Mesothelial cell of epicardium (in vitro differentiated cells): Measurements from ENCODE around the gene MYOM1. TPM values are rescaled to one million over a fixed set of nuclear protein-coding genes. Genes with fewer than 3 reads are reported as not detected.

Experiments used
- DNase-seq, 2 experiments: peaks; one replicate each; pipeline ENCODE4 v3.0.0; 2021; ENCODE audit warnings: low spot score in 2 of 2; ENCODE audit not compliant: unreplicated experiment in 2 of 2
- H3K27ac Mint-ChIP-seq: 2 replicates; pipeline ENCODE4 v1.8.0; 2021; ENCODE audit warnings: mixed read lengths
- H3K27me3 Mint-ChIP-seq: 2 replicates; pipeline ENCODE4 v1.8.0; 2021; ENCODE audit warnings: low read depth, mixed read lengths
- H3K36me3 Mint-ChIP-seq: 2 replicates; pipeline ENCODE4 v1.8.0; 2021; ENCODE audit warnings: mixed read lengths
- H3K4me1 Mint-ChIP-seq: 2 replicates; pipeline ENCODE4 v1.8.0; 2021; ENCODE audit warnings: mixed read lengths
- H3K4me3 Mint-ChIP-seq: 2 replicates; pipeline ENCODE4 v1.8.0; 2021; ENCODE audit warnings: mild to moderate bottlenecking, moderate library complexity, mixed read lengths
- H3K9me3 Mint-ChIP-seq: 2 replicates; pipeline ENCODE4 v1.8.0; 2021; ENCODE audit warnings: mixed read lengths
- CTCF ChIP-seq: fragments of 200-600 bp; sonication (generic); IDR thresholded peaks from one replicate; pipeline ENCODE4 v1.5.0; 2021; ENCODE audit warnings: antibody characterized with exemption; ENCODE audit not compliant: unreplicated experiment
- total RNA-seq: library from RNA; stranded (reverse); gene quantifications from 3 replicates; pipeline ENCODE4 v1.2.1, GENCODE V29; 2021

The MYOM1 gene
- total RNA-seq, 1 donor from 2014 or later: 2.8 TPM

GRCh38 chr18:3264362-3264761 lies 44.6 kb upstream of the MYOM1 start:
- Mint-ChIP-seq H3K27ac (no peak overlapping the region), H3K27me3 (no peaks in the 10 kb centered on the region), H3K36me3 (peaks cover 2% of the 10 kb centered on the region), H3K9me3 (no peaks in the 10 kb centered on the region), H3K4me3 (no peak overlapping the region), H3K4me1 (peaks cover 52% of the 10 kb centered on the region)
- TF ChIP-seq CTCF: no peak
- DNase-seq: no peak

GRCh38 chr18:3263132-3263700 lies 43.4 kb upstream of the MYOM1 start:
- Mint-ChIP-seq H3K27me3 (no peaks in the 10 kb centered on the region), H3K4me1 (peaks cover 45% of the 10 kb centered on the region)

GRCh38 chr18:3262234-3263131 lies 42.7 kb upstream of the MYOM1 start:
- no peaks in the 10 kb centered on the region for H3K9me3 Mint-ChIP-seq
- H3K36me3 Mint-ChIP-seq: peaks cover 12% of the 10 kb centered on the region
- DNase-seq: no peak
- peaks cover 45% of the 10 kb centered on the region for H3K4me1 Mint-ChIP-seq
- H3K27ac Mint-ChIP-seq: peak overlapping the region; percentile 93
- peak overlapping the region; percentile 89 for H3K4me3 Mint-ChIP-seq
- H3K27me3 Mint-ChIP-seq: no peaks in the 10 kb centered on the region
- TF ChIP-seq CTCF: no peak

More at GRCh38 chr18:3263132-3263700, 43.4 kb upstream of the MYOM1 start:
- Mint-ChIP-seq H3K9me3 (no peaks in the 10 kb centered on the region), H3K27ac (peak overlapping the region; percentile 93), H3K36me3 (peaks cover 6% of the 10 kb centered on the region), H3K4me3 (peak overlapping the region; percentile 81)
- no peak for DNase-seq
- no peak for TF ChIP-seq CTCF

- Mint-ChIP-seq H3K4me1 (peaks cover 44% of the 10 kb centered on the region), H3K27me3 (no peaks in the 10 kb centered on the region), H3K4me3 (peak within 1 kb of the TSS; percentile 89), H3K36me3 (peaks cover 17% of the 10 kb centered on the region), H3K9me3 (no peaks in the 10 kb centered on the region), H3K27ac (peak within 1 kb of the TSS; percentile 100)
- DNase-seq: peak; percentile 69 to 83
- TF ChIP-seq CTCF: no peak
Observed at GRCh38 chr18:3261373-3262233, 41.8 kb upstream of the MYOM1 start, which contains the start of gene MYL12B. Gene MYL12B, plus strand, starts transcription at chr18:3262133. Its CDS starts 10,766 bp downstream, at chr18:3272899.

GRCh38 chr18:3260995-3261372 lies 41.2 kb upstream of the MYOM1 start:
- H3K27me3 Mint-ChIP-seq: no peaks in the 10 kb centered on the region
- H3K27ac Mint-ChIP-seq: peak overlapping the region; percentile 100

More at GRCh38 chr18:3260995-3261372, 41.2 kb upstream of the MYOM1 start:
- H3K9me3 Mint-ChIP-seq: no peaks in the 10 kb centered on the region
- peak overlapping the region; percentile 89 for H3K4me3 Mint-ChIP-seq
- H3K36me3 Mint-ChIP-seq: peaks cover 21% of the 10 kb centered on the region
- peaks cover 43% of the 10 kb centered on the region for H3K4me1 Mint-ChIP-seq
- no peak for DNase-seq
- TF ChIP-seq CTCF: no peak
